Thyroid gland (tissue), 4 donors: ENCODE measurements around the gene LHFPL6. TPM values are rescaled to one million over a fixed set of nuclear protein-coding genes. Genes with fewer than 3 reads are reported as not detected.
A peak's percentile ranks its signal among the peaks of the same experiment; 100 is the strongest.

ENCODE experiments used
- DNase-seq, 2 donors: peaks; one replicate each; pipeline ENCODE4 v3.0.0-alpha.2; 2019
- H3K27ac ChIP-seq, 3 donors: fragments of 200-600 bp; sonication (generic); 1 replicate in 2 of 3; 2 replicates in 1 of 3; pipeline ENCODE4 v1.5.1; 2016 to 2019; ENCODE audit warnings: mild to moderate bottlenecking in 1 of 3, moderate library complexity in 1 of 3
- H3K27me3 ChIP-seq: fragments of 200-600 bp; sonication (generic); one replicate; pipeline ENCODE4 v1.5.1; 2019
- H3K36me3 ChIP-seq, 2 donors: fragments of 200-600 bp; sonication (generic); one replicate each; pipeline ENCODE4 v1.5.1; 2016 to 2019
- H3K4me1 ChIP-seq, 2 donors: fragments of 200-600 bp; sonication (generic); one replicate each; pipeline ENCODE4 v1.5.1; 2017 to 2019
- H3K4me3 ChIP-seq, 3 donors: fragments of 200-600 bp; sonication (generic); replicated peaks in 1 of 3; 1 replicate in 2 of 3; 2 replicates in 1 of 3; pipeline ENCODE4 v1.5.1; 2016; ENCODE audit warnings: mild to moderate bottlenecking in 1 of 3
- H3K9me3 ChIP-seq: fragments of 200-600 bp; sonication (generic); one replicate; pipeline ENCODE4 v1.5.1; 2017
- POLR2A ChIP-seq, 2 donors: fragments of 450-650 bp; IDR thresholded peaks; one replicate each; pipeline ENCODE4 v1.6.1; 2017; ENCODE audit warnings: antibody characterized with exemption in 2 of 2, mild to moderate bottlenecking in 2 of 2, moderate library complexity in 1 of 2
- WGBS, 2 donors: methylation state at CpG; one replicate each; pipeline ENCODE4 v1.1.5; 2017; 5-methylcytosine and 5-hydroxymethylcytosine counted together
- intact Hi-C: fragments of 100-400 bp; cut with DNase I; formaldehyde crosslinking; loops from one replicate; pipeline ENCODE4 v1.15.1; 2023
- total RNA-seq, 4 donors: library from RNA; depleted of rRNA; stranded (reverse); fragments of >200 nt; gene quantifications; one replicate each; pipeline ENCODE4 v1.2.3, GENCODE V29; 2016
- TF ChIP-seq, protein P1 (sequence below), 6 experiments: fragments of 200-600 bp in 3 of 6; fragments of 450-650 bp in 3 of 6; sonication (generic) in 3 of 6; IDR thresholded peaks; one replicate each; pipeline ENCODE4 v1.5.1; 2016 to 2019; ENCODE audit warnings: antibody characterized with exemption in 6 of 6, mild to moderate bottlenecking in 2 of 6, inconsistent platforms in 1 of 6, moderate library complexity in 1 of 6

LHFPL6 gene
- total RNA-seq, 4 donors from 2014 or later, result 23.6 to 86.3 (median 42.0) TPM

DNA sequence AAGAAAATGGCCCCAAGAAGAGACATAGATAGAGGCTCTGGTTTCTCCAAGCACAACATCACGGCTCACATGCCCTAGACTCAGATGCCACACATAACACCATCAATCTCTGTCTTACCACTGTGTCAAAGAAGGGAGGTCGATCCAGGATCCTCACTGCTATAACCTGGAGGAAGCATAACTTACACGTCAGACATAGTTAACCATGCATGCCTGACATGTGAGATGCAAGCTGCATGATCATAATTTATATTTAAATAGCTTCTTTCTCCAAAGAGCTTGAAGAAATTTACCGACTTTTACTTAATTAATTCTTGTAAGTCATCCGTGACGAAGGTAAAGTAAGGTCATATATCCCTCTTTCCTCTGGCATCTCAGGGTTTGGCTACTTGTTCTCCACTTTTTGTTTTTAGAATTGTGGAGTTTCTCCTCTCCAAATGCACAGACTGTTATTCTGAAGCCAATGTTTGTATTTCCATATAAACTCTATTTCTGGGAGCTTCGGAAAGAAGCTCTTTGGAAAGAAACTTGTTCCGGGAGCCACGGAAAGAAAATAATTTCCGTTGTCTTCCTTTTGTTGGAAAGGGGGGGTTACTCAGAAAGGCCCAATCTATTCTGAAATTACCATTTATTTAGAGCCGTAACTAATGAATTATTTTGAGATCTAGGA is 205.6 kb downstream of the LHFPL6 start:
- Histone ChIP-seq H3K27ac (peak overlapping the region in 1 of 3 donors; percentile 24), H3K9me3 (no peaks in the 10 kb centered on the region), H3K4me3 (no peak overlapping the region), H3K27me3 (no peaks in the 10 kb centered on the region), H3K4me1 (peaks cover 0 to 6% of the 10 kb centered on the region in 2 donors), H3K36me3 (no peaks in the 10 kb centered on the region)
- WGBS, 2 donors, result 41 to 52% methylated on average over 11 of the region's 11 CpGs
- intact Hi-C loops, result no loop called here
- no peak for DNase-seq
- TF ChIP-seq, protein P1, sequence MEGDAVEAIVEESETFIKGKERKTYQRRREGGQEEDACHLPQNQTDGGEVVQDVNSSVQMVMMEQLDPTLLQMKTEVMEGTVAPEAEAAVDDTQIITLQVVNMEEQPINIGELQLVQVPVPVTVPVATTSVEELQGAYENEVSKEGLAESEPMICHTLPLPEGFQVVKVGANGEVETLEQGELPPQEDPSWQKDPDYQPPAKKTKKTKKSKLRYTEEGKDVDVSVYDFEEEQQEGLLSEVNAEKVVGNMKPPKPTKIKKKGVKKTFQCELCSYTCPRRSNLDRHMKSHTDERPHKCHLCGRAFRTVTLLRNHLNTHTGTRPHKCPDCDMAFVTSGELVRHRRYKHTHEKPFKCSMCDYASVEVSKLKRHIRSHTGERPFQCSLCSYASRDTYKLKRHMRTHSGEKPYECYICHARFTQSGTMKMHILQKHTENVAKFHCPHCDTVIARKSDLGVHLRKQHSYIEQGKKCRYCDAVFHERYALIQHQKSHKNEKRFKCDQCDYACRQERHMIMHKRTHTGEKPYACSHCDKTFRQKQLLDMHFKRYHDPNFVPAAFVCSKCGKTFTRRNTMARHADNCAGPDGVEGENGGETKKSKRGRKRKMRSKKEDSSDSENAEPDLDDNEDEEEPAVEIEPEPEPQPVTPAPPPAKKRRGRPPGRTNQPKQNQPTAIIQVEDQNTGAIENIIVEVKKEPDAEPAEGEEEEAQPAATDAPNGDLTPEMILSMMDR (IDR thresholded peaks at IDR 0.05), result no peak
- no peak for TF ChIP-seq POLR2A (IDR thresholded peaks at IDR 0.05)

DNA sequence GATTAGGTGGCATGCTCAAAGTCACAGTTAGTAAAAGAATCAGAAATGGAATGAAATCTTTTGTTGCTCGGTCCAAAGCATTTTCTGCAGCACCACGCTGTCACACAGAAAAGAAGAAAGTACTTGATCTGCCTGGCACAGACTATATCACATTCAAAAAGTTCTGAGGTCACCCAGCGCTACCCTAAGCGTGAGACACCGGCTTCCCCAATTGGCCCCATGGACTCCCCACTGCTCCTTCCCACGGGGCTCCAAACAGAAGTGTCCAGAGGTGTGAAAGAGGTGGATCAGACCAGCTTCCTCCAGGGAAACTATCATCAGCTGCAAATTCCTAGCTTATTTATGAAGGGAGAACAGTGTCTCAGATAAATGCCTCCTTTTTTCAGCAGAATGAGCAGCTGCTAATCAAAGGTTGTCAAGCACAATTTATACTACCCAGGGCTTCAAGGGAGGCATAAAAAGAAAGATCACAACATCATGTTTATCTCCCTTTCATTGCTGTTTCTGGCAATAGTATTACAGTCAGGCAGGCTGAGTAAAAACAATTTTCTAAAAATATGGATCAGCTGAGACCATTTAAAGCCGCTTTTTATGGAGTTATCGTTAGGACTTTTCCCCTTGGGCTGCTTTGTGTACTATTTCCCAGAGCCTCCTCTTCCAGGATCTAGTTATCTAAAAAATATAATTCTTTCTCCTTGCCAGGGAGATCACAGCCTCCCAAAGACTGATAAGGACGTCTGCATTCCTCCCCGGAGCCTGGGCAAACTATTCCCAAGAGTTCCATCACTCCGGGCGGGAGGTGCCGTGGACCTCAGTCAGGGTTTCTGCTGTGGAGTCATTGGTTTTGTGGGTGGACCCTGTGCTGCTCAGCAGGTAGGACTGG is 208.0 kb downstream of the LHFPL6 start:
- H3K9me3 ChIP-seq, result no peaks in the 10 kb centered on the region
- no peaks in the 10 kb centered on the region for H3K36me3 ChIP-seq
- 66 to 71% methylated on average over 13 of the region's 13 CpGs for WGBS, 2 donors
- no peaks in the 10 kb centered on the region for H3K27me3 ChIP-seq
- peaks cover 0 to 6% of the 10 kb centered on the region in 2 donors for H3K4me1 ChIP-seq
- intact Hi-C loops, result no loop called here
- DNase-seq, result no peak
- no peak overlapping the region for H3K27ac ChIP-seq
- TF ChIP-seq, protein P1 (IDR thresholded peaks at IDR 0.05), result no peak
- no peak for TF ChIP-seq POLR2A (IDR thresholded peaks at IDR 0.05)
- no peak overlapping the region for H3K4me3 ChIP-seq

DNA sequence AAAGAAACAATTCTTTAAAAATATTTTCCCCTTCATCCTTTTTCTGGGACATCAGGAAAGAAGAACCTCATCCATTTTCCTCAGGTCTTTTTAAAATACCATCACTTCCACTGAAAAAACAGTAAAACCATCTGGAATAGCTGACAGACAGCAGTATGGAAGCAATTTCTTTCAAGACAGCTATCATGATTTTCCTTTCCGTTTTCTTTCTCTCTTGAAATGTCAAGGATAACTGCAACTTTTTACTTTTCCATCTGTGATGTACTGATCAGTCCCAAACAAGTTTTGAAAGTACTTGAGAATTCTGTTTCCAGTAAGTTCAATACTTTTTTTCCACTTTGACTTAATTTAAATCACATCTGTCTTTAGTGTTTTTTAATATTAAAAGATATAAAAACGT is 211.2 kb downstream of the LHFPL6 start:
- TF ChIP-seq, protein P1 (IDR thresholded peaks at IDR 0.05), result no peak
- TF ChIP-seq POLR2A (IDR thresholded peaks at IDR 0.05), result no peak
- no peaks in the 10 kb centered on the region for H3K36me3 ChIP-seq
- no peak overlapping the region for H3K27ac ChIP-seq
- H3K4me1 ChIP-seq, result peaks cover 0 to 2% of the 10 kb centered on the region in 2 donors
- no peak for DNase-seq
- H3K9me3 ChIP-seq, result no peaks in the 10 kb centered on the region
- intact Hi-C loops, result no loop called here
- H3K27me3 ChIP-seq, result no peaks in the 10 kb centered on the region
- H3K4me3 ChIP-seq, result no peak overlapping the region
- 84 to 94% methylated on average over 2 of the region's 2 CpGs for WGBS, 2 donors

GRCh38 chr13:39389013-39389412 is 214.0 kb downstream of the LHFPL6 start:
- no peak overlapping the region for H3K4me3 ChIP-seq
- 76 to 97% methylated on average over 5 of the region's 5 CpGs for whole genome bisulfite sequencing, 2 donors
- no peak for TF ChIP-seq POLR2A (IDR thresholded peaks at IDR 0.05)
- TF ChIP-seq, protein P1 (IDR thresholded peaks at IDR 0.05), result no peak
- no peaks in the 10 kb centered on the region for H3K36me3 ChIP-seq
- DNase-seq, result no peak
- H3K27me3 ChIP-seq, result no peaks in the 10 kb centered on the region
- H3K4me1 ChIP-seq, result peaks cover 14 to 19% of the 10 kb centered on the region in 2 donors
- intact Hi-C loops, result no loop called here
- H3K27ac ChIP-seq, result no peak overlapping the region
- H3K9me3 ChIP-seq, result no peaks in the 10 kb centered on the region
